ENCODE results near the gene INO80E. TPM values are rescaled to one million over a fixed set of nuclear protein-coding genes. Genes with fewer than 3 reads are reported as not detected.
"Not testable (repeated sequence)": the region's sequence is repeated elsewhere in the genome, so short reads cannot be mapped to it uniquely, and the experiment has no call there.

Gene INO80E
- total RNA-seq, 1 donor = 14.5 TPM

GRCh38 chr16:29951625-29952365 lies 44.2 kb upstream of the INO80E start:
- no peaks in the 10 kb centered on the region for H3K9me3 ChIP-seq (ENCODE audit: low read depth, low read length)
- no peak overlapping the region for H3K4me3 ChIP-seq (ENCODE audit: insufficient read depth, low read length)
- H3K79me2 ChIP-seq (ENCODE audit: insufficient read depth, low read length) = no peaks in the 10 kb centered on the region
- no peaks in the 10 kb centered on the region for H4K20me1 ChIP-seq (ENCODE audit: insufficient read depth, low read length)
- no peak for DNase-seq (ENCODE audit: insufficient read length, low spot score, missing footprints)
- no peaks in the 10 kb centered on the region for H3K27me3 ChIP-seq (ENCODE audit: insufficient read depth, low read length)
- no peaks in the 10 kb centered on the region for H3K4me1 ChIP-seq (ENCODE audit: insufficient read depth, low read length)
- H3K27ac ChIP-seq (ENCODE audit: low read depth, low read length) = no peak overlapping the region
- no peak overlapping the region for H3K4me2 ChIP-seq (ENCODE audit: insufficient read depth, low read length)
- H3K36me3 ChIP-seq (ENCODE audit: insufficient read depth, low read length) = no peaks in the 10 kb centered on the region
- H2AFZ ChIP-seq (ENCODE audit: low read length) = no peak overlapping the region
- no peak for TF ChIP-seq CTCF (IDR thresholded peaks at IDR 0.05; ENCODE audit: extremely low read depth, low read depth, low read length)

GRCh38 chr16:29958756-29959155 lies 37.3 kb upstream of the INO80E start:
- H3K4me2 ChIP-seq (ENCODE audit: insufficient read depth, low read length) = no peak overlapping the region
- no peaks in the 10 kb centered on the region for H3K36me3 ChIP-seq (ENCODE audit: insufficient read depth, low read length)
- H3K4me1 ChIP-seq (ENCODE audit: insufficient read depth, low read length) = peaks cover 9% of the 10 kb centered on the region
- no peak for DNase-seq (ENCODE audit: insufficient read length, low spot score, missing footprints)
- no peak overlapping the region for H3K27ac ChIP-seq (ENCODE audit: low read depth, low read length)
- no peak for TF ChIP-seq CTCF (IDR thresholded peaks at IDR 0.05; ENCODE audit: extremely low read depth, low read depth, low read length)
- no peaks in the 10 kb centered on the region for H3K27me3 ChIP-seq (ENCODE audit: insufficient read depth, low read length)
- H3K9me3 ChIP-seq (ENCODE audit: low read depth, low read length) = no peaks in the 10 kb centered on the region
- no peaks in the 10 kb centered on the region for H4K20me1 ChIP-seq (ENCODE audit: insufficient read depth, low read length)
- no peak overlapping the region for H3K4me3 ChIP-seq (ENCODE audit: insufficient read depth, low read length)
- peaks cover 4% of the 10 kb centered on the region for H3K79me2 ChIP-seq (ENCODE audit: insufficient read depth, low read length)
- no peak overlapping the region for H2AFZ ChIP-seq (ENCODE audit: low read length)

- H3K27me3 ChIP-seq (ENCODE audit: insufficient read depth, low read length) = no peaks in the 10 kb centered on the region
- no peak overlapping the region for H3K27ac ChIP-seq (ENCODE audit: low read depth, low read length)
- H3K4me3 ChIP-seq (ENCODE audit: insufficient read depth, low read length) = no peak overlapping the region
- no peak overlapping the region for H2AFZ ChIP-seq (ENCODE audit: low read length)
- peak; percentile 48 for DNase-seq (ENCODE audit: insufficient read length, low spot score, missing footprints)
- H3K36me3 ChIP-seq (ENCODE audit: insufficient read depth, low read length) = no peaks in the 10 kb centered on the region
- no peak for TF ChIP-seq CTCF (IDR thresholded peaks at IDR 0.05; ENCODE audit: extremely low read depth, low read depth, low read length)
- no peak overlapping the region for H3K4me2 ChIP-seq (ENCODE audit: insufficient read depth, low read length)
- no peaks in the 10 kb centered on the region for H3K9me3 ChIP-seq (ENCODE audit: low read depth, low read length)
- H3K79me2 ChIP-seq (ENCODE audit: insufficient read depth, low read length) = peaks cover 4% of the 10 kb centered on the region
- peaks cover 9% of the 10 kb centered on the region for H3K4me1 ChIP-seq (ENCODE audit: insufficient read depth, low read length)
- no peaks in the 10 kb centered on the region for H4K20me1 ChIP-seq (ENCODE audit: insufficient read depth, low read length)
These were observed 36.7 kb upstream of the INO80E start for GRCh38 chr16:29959293-29959692.

GRCh38 chr16:29959821-29960220 lies 36.2 kb upstream of the INO80E start:
- not testable (repeated sequence) for H3K36me3 ChIP-seq (ENCODE audit: insufficient read depth, low read length); H3K4me2 ChIP-seq (ENCODE audit: insufficient read depth, low read length); H3K4me3 ChIP-seq (ENCODE audit: insufficient read depth, low read length)

More at GRCh38 chr16:29959821-29960220, 36.2 kb upstream of the INO80E start:
- H3K27me3 ChIP-seq (ENCODE audit: insufficient read depth, low read length); H3K4me1 ChIP-seq (ENCODE audit: insufficient read depth, low read length); DNase-seq (ENCODE audit: insufficient read length, low spot score, missing footprints); H2AFZ ChIP-seq (ENCODE audit: low read length); H3K27ac ChIP-seq (ENCODE audit: low read depth, low read length); H4K20me1 ChIP-seq (ENCODE audit: insufficient read depth, low read length); H3K9me3 ChIP-seq (ENCODE audit: low read depth, low read length); H3K79me2 ChIP-seq (ENCODE audit: insufficient read depth, low read length): not testable (repeated sequence)

Data from osteoblast (primary cell).